Ascending aorta (tissue), 2 donors: ENCODE data around the gene LRRC9. TPM values are rescaled to one million over a fixed set of nuclear protein-coding genes. Genes with fewer than 3 reads are reported as not detected.
"Not testable (repeated sequence)": the region's sequence is repeated elsewhere in the genome, so short reads cannot be mapped to it uniquely, and the experiment has no call there.

Source experiments
- DNase-seq, 2 donors: peaks; one replicate each; pipeline ENCODE4 v3.0.0-alpha.2; 2019; ENCODE audit warnings: low spot score in 2 of 2
- H3K27ac ChIP-seq, 2 donors: fragments of 200-600 bp; sonication (generic); one replicate each; pipeline ENCODE4 v1.5.1; 2016 to 2017; ENCODE audit warnings: mild to moderate bottlenecking in 1 of 2
- H3K27me3 ChIP-seq: fragments of 200-600 bp; sonication (generic); one replicate; pipeline ENCODE4 v1.5.1; 2017
- H3K36me3 ChIP-seq, 2 donors: fragments of 200-600 bp; sonication (generic); one replicate each; pipeline ENCODE4 v1.5.1; 2016
- H3K4me1 ChIP-seq, 2 donors: fragments of 200-600 bp; sonication (generic); one replicate each; pipeline ENCODE4 v1.5.1; 2016 to 2017; ENCODE audit warnings: mild to moderate bottlenecking in 1 of 2
- H3K4me3 ChIP-seq, 2 donors: fragments of 200-600 bp; sonication (generic); one replicate each; pipeline ENCODE4 v1.5.1; 2016 to 2017; ENCODE audit warnings: mild to moderate bottlenecking in 1 of 2
- H3K9me3 ChIP-seq, 2 donors: fragments of 200-600 bp; sonication (generic); one replicate each; pipeline ENCODE4 v1.5.1; 2016
- intact Hi-C: fragments of 100-400 bp; cut with DNase I; formaldehyde crosslinking; loops from one replicate; pipeline ENCODE4 v1.15.1; 2023
- total RNA-seq: library from RNA; depleted of rRNA; stranded (reverse); fragments of >200 nt; gene quantifications from one replicate; pipeline ENCODE4 v1.1.0, GENCODE V29; 2016
- TF ChIP-seq, protein P1 (sequence below), 3 experiments: fragments of 200-600 bp in 2 of 3; fragments of 450-650 bp in 1 of 3; sonication (generic) in 2 of 3; IDR thresholded peaks; one replicate each; pipeline ENCODE4 v1.5.1; 2016 to 2019; ENCODE audit warnings: antibody characterized with exemption in 3 of 3, mild to moderate bottlenecking in 1 of 3, moderate library complexity in 1 of 3

Gene LRRC9
- total RNA-seq, 1 donor from 2014 or later: not detected

DNA sequence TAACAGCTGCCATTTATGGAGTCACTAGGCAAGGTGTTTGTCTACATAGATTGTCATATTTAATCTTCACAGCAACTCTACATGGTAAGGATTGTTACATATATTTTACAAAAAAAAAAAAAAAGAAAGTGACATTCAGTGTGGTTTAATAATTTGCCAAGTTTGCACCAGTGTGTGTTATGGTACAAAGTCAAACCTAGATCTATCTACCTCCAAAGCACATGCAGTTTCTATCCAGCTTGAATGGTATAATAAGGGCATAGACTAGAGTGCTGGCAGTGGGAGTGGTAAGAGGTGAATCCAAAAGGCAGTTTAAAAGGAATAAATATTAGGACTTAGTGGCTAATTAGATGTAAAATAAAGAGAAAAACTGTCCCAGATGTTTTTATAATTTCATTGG lies 105.6 kb downstream of the LRRC9 start:
- intact Hi-C loops: no loop called here
- H3K9me3 ChIP-seq: no peaks in the 10 kb centered on the region
- H3K36me3 ChIP-seq: no peaks in the 10 kb centered on the region
- H3K4me3 ChIP-seq: no peak overlapping the region
- H3K27ac ChIP-seq: no peak overlapping the region
- TF ChIP-seq, protein P1, sequence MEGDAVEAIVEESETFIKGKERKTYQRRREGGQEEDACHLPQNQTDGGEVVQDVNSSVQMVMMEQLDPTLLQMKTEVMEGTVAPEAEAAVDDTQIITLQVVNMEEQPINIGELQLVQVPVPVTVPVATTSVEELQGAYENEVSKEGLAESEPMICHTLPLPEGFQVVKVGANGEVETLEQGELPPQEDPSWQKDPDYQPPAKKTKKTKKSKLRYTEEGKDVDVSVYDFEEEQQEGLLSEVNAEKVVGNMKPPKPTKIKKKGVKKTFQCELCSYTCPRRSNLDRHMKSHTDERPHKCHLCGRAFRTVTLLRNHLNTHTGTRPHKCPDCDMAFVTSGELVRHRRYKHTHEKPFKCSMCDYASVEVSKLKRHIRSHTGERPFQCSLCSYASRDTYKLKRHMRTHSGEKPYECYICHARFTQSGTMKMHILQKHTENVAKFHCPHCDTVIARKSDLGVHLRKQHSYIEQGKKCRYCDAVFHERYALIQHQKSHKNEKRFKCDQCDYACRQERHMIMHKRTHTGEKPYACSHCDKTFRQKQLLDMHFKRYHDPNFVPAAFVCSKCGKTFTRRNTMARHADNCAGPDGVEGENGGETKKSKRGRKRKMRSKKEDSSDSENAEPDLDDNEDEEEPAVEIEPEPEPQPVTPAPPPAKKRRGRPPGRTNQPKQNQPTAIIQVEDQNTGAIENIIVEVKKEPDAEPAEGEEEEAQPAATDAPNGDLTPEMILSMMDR (IDR thresholded peaks at IDR 0.05): no peak
- no peak for DNase-seq
- no peaks in the 10 kb centered on the region for H3K27me3 ChIP-seq
- no peaks in the 10 kb centered on the region for H3K4me1 ChIP-seq

DNA sequence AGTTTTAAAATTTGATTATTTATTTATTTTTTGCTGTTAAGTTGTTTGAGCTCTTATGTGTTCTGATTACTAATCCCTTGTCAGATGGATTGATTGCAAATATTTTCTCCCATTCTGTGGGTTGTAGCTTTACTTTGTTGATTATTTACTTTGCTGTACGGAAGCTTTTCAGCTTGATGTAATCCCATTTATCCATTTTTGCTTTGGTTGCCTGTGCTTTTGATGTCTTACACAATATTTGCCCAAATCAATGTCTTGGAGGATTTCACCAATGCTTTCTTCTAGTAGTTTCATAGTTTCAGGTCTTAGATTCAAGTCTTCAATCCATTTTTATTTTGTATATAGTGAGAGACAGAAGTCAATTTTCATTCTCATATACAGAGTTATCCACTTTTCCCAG lies 115.2 kb downstream of the LRRC9 start:
- TF ChIP-seq, protein P1 (IDR thresholded peaks at IDR 0.05): no peak
- Histone ChIP-seq H3K27ac (no peak overlapping the region), H3K4me1 (no peaks in the 10 kb centered on the region), H3K4me3 (no peak overlapping the region), H3K36me3 (no peaks in the 10 kb centered on the region), H3K27me3 (no peaks in the 10 kb centered on the region), H3K9me3 (peaks cover 3 to 4% of the 10 kb centered on the region in 2 donors)
- intact Hi-C loops: no loop called here
- no peak for DNase-seq

DNA sequence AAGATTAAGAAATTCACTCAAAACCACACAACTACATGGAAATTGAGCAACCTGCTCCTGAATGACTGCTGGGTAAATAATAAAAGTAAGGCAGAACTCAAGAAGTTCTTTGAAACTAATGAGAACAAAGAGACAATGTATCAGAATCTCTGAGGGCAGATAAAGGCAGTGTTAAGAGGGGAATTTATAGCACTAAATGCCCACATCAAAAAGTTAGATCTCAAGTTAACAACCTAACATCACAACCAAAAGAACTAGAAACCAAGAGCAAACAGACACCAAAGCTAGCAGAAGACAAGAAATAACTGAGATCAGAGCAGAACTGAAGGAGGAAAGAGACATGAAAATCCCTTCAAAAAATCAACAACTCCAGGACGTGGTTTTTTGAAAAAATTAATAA lies 128.0 kb downstream of the LRRC9 start:
- H3K27me3 ChIP-seq, H3K4me3 ChIP-seq, H3K36me3 ChIP-seq, H3K27ac ChIP-seq, intact Hi-C loops, H3K4me1 ChIP-seq, H3K9me3 ChIP-seq, DNase-seq: not testable (repeated sequence)

DNA sequence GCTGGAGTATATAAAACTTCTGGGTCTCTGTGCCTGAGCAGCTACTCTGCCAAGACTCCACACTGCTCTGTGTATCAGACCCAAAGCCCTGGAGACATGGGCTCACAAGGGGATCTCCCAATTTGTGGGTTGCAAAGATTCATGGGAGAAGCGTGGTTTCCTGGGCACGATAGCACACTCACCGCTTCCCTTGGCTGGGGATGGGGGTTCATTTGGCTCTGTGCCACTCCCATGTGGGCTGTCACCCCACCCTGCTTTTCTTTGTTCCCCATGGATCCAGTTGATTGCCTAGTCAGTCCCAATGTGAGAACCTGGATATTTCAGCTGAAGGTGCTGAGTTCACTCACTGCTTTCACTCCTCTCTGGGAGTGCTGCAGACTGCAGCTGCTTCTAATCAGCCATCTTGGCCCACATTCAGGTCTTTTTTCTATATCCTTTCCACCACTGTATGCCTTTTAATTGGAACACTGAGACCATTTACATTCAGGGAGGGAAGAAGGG lies 131.8 kb downstream of the LRRC9 start:
- Histone ChIP-seq H3K4me3 (no peak overlapping the region), H3K27me3 (no peaks in the 10 kb centered on the region), H3K36me3 (no peaks in the 10 kb centered on the region), H3K27ac (no peak overlapping the region), H3K4me1 (no peaks in the 10 kb centered on the region), H3K9me3 (no peaks in the 10 kb centered on the region)
- no peak for DNase-seq
- intact Hi-C loops: no loop called here
- TF ChIP-seq, protein P1 (IDR thresholded peaks at IDR 0.05): no peak

DNA sequence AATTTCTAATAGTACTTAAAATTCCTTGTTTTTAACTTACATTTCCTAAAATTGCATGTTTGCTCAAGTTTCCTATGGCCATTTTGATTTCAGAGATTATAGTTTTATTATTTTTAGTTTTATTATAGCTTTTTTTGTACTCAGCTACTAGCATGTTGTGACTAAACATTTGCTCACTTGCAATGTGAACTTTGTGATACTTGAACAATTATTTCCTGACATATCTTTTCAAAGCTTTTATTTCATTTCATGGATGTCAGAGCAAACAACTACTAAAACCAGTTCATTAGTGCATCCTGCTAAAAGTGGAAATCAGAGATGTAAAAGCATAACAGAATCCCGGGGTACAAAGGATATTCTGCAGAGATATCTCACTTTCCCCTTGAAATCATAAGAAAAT lies 138.1 kb downstream of the LRRC9 start:
- Histone ChIP-seq H3K9me3 (no peaks in the 10 kb centered on the region), H3K27ac (no peak overlapping the region), H3K4me1 (no peaks in the 10 kb centered on the region), H3K4me3 (no peak overlapping the region), H3K27me3 (no peaks in the 10 kb centered on the region), H3K36me3 (no peaks in the 10 kb centered on the region)
- intact Hi-C loops: no loop called here
- TF ChIP-seq, protein P1 (IDR thresholded peaks at IDR 0.05): no peak
- DNase-seq: no peak

DNA sequence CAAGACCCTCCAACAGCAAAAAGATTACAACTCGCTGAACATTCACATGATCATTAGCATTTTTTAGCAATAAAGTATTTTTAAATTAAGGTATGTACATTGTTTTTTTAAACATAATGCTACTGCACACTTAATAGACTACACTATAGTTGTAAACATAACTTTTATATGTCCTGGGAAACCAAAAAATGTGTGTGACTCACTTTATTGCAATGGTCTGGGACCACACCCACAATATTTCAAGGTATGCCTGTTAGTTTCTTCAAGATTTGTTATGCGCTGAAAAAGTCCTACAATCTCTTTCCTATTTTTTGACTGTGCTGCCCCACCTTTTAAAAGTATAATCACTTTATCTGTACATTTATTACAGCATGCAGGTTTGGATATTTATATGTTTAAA lies 141.4 kb downstream of the LRRC9 start:
- TF ChIP-seq, protein P1 (IDR thresholded peaks at IDR 0.05): no peak
- DNase-seq: no peak
- Histone ChIP-seq H3K36me3 (no peaks in the 10 kb centered on the region), H3K27me3 (no peaks in the 10 kb centered on the region), H3K9me3 (no peaks in the 10 kb centered on the region), H3K4me1 (no peaks in the 10 kb centered on the region), H3K4me3 (no peak overlapping the region), H3K27ac (no peak overlapping the region)
- intact Hi-C loops: loop anchor here (5.0 kb wide), 1 partner anchor 106 kb away; the partner anchor contains the start of gene DHRS7
